Lower lobe of right lung (tissue), 2 donors: ENCODE results near the gene P3H3. TPM values are rescaled to one million over a fixed set of nuclear protein-coding genes. Genes with fewer than 3 reads are reported as not detected.

ENCODE experiments used
- ATAC-seq, 2 donors: fragments of 200-7000 bp; cut with Tn5 transposase; one replicate each; pipeline ENCODE4 v1.9.1; 2020 to 2022; ENCODE audit warnings: mild to moderate bottlenecking in 2 of 2, moderate library complexity in 2 of 2
- DNase-seq: peaks from one replicate; pipeline ENCODE4 v3.0.0-alpha.2; 2020
- H3K27ac ChIP-seq: fragments of 200-600 bp; one replicate; pipeline ENCODE4 v1.8.0; 2022
- H3K27me3 ChIP-seq: fragments of 200-600 bp; one replicate; pipeline ENCODE4 v1.8.0; 2022; ENCODE audit warnings: low read depth
- H3K36me3 ChIP-seq: fragments of 200-600 bp; one replicate; pipeline ENCODE4 v1.8.0; 2022; ENCODE audit warnings: mild to moderate bottlenecking
- H3K4me1 ChIP-seq: fragments of 200-600 bp; one replicate; pipeline ENCODE4 v1.8.0; 2022
- H3K4me3 ChIP-seq: fragments of 200-600 bp; one replicate; pipeline ENCODE4 v1.8.0; 2022; ENCODE audit warnings: mild to moderate bottlenecking
- H3K9me3 ChIP-seq: fragments of 200-600 bp; one replicate; pipeline ENCODE4 v1.8.0; 2022
- CTCF ChIP-seq: fragments of 200-600 bp; IDR thresholded peaks from one replicate; pipeline ENCODE4 v1.8.0; 2022; ENCODE audit warnings: antibody characterized with exemption, mild to moderate bottlenecking
- intact Hi-C: fragments of 100-400 bp; cut with DNase I; formaldehyde crosslinking; loops from one replicate; pipeline ENCODE4 v1.11.0; 2022
- total RNA-seq: library from RNA; stranded (reverse); fragmentation: NEBNext Ultra II Directional; extraction: Animal tissue kit (Norgen Biotek cat#: 25700); gene quantifications from one replicate; pipeline ENCODE4 v1.2.1, GENCODE V29; 2021
- donor health status: DM: no; HTN: yes; CAD: no; lungs with severe emphysema.

Gene P3H3
- total RNA-seq, 1 donor from 2014 or later, result 7.0 TPM

- Histone ChIP-seq H3K36me3 (peaks cover 8% of the 10 kb centered on the region), H3K4me3 (no peak overlapping the region), H3K27ac (no peak overlapping the region), H3K27me3 (peaks cover 24% of the 10 kb centered on the region), H3K4me1 (peaks cover 16% of the 10 kb centered on the region), H3K9me3 (no peaks in the 10 kb centered on the region)
- intact Hi-C loops, result no loop called here
- TF ChIP-seq CTCF, result no peak
- ATAC-seq (no peak), DNase-seq (no peak)
Observed at GRCh38 chr12:6830999-6831398, 2.8 kb downstream of the P3H3 start.

- Histone ChIP-seq H3K27me3 (peaks cover 23% of the 10 kb centered on the region), H3K4me3 (no peak overlapping the region), H3K4me1 (peaks cover 16% of the 10 kb centered on the region), H3K27ac (no peak overlapping the region), H3K36me3 (peaks cover 8% of the 10 kb centered on the region), H3K9me3 (no peaks in the 10 kb centered on the region)
- DNase-seq, result no peak
- ATAC-seq, result no peak
- intact Hi-C loops, result no loop called here
- no peak for TF ChIP-seq CTCF
Observed at GRCh38 chr12:6831450-6831995, 3.3 kb downstream of the P3H3 start.

GRCh38 chr12:6832125-6832524 lies 3.9 kb downstream of the P3H3 start:
- peaks cover 8% of the 10 kb centered on the region for H3K36me3 ChIP-seq
- peaks cover 14% of the 10 kb centered on the region for H3K4me1 ChIP-seq
- DNase-seq, result no peak
- H3K4me3 ChIP-seq, result no peak overlapping the region
- H3K27ac ChIP-seq, result no peak overlapping the region
- H3K9me3 ChIP-seq, result no peaks in the 10 kb centered on the region
- ATAC-seq, result no peak
- intact Hi-C loops, result no loop called here
- no peak for TF ChIP-seq CTCF
- H3K27me3 ChIP-seq, result peaks cover 17% of the 10 kb centered on the region

- peaks cover 12% of the 10 kb centered on the region for H3K36me3 ChIP-seq
- H3K4me1 ChIP-seq, result peaks cover 9% of the 10 kb centered on the region
- H3K4me3 ChIP-seq, result no peak overlapping the region
- peaks cover 14% of the 10 kb centered on the region for H3K27me3 ChIP-seq
- intact Hi-C loops, result no loop called here
- TF ChIP-seq CTCF, result no peak
- H3K9me3 ChIP-seq, result no peaks in the 10 kb centered on the region
- no peak overlapping the region for H3K27ac ChIP-seq
- ATAC-seq, result no peak
- DNase-seq, result no peak
Observed at GRCh38 chr12:6833189-6833890, 5.1 kb downstream of the P3H3 start.

- intact Hi-C loops, result no loop called here
- TF ChIP-seq CTCF, result no peak
Observed at GRCh38 chr12:6834254-6834653, 6.0 kb downstream of the P3H3 start.

More at GRCh38 chr12:6834254-6834653, 6.0 kb downstream of the P3H3 start:
- ATAC-seq (no peak), DNase-seq (no peak)
- peaks cover 11% of the 10 kb centered on the region for H3K27me3 ChIP-seq
- no peaks in the 10 kb centered on the region for H3K9me3 ChIP-seq
- peaks cover 3% of the 10 kb centered on the region for H3K4me1 ChIP-seq
- H3K36me3 ChIP-seq, result peaks cover 13% of the 10 kb centered on the region
- H3K27ac ChIP-seq, result no peak overlapping the region
- H3K4me3 ChIP-seq, result no peak overlapping the region
